ENCODE data around the gene LCTL.

Gene LCTL

GRCh38 chr15:66565741-66566144 is at the start of gene LCTL:
Gene LCTL (minus strand): TSS chr15:66565998. CDS start chr15:66565365, 633 bp downstream.
- no peak for DNase-seq

GRCh38 chr15:66614951-66615760 is 49.4 kb upstream of the LCTL start:
- no peak for DNase-seq

- no peak for DNase-seq
Observed at GRCh38 chr15:66614456-66614855, 48.7 kb upstream of the LCTL start.

GRCh38 chr15:66613743-66614142 is 47.9 kb upstream of the LCTL start:
- no peak for DNase-seq

GRCh38 chr15:66611257-66612053 is 45.7 kb upstream of the LCTL start:
- DNase-seq = no peak

GRCh38 chr15:66609876-66610275 is 44.1 kb upstream of the LCTL start:
- no peak for DNase-seq

GRCh38 chr15:66608881-66609280 is 43.1 kb upstream of the LCTL start:
- DNase-seq = no peak

GRCh38 chr15:66608159-66608558 is 42.4 kb upstream of the LCTL start:
- DNase-seq = no peak

- DNase-seq = no peak
Observed at GRCh38 chr15:66603301-66604179, 37.7 kb upstream of the LCTL start.

- no peak for DNase-seq
Observed at GRCh38 chr15:66601521-66601920, 35.7 kb upstream of the LCTL start.

- DNase-seq = no peak
Observed at GRCh38 chr15:66600240-66600627, 34.4 kb upstream of the LCTL start.

- no peak for DNase-seq
Observed at GRCh38 chr15:66599536-66600239, 33.9 kb upstream of the LCTL start.

- no peak for DNase-seq
Observed at GRCh38 chr15:66598095-66598815, 32.5 kb upstream of the LCTL start.

- no peak for DNase-seq
Observed at GRCh38 chr15:66595931-66596545, 30.2 kb upstream of the LCTL start.

- no peak for DNase-seq
Observed at GRCh38 chr15:66595332-66595731, 29.5 kb upstream of the LCTL start.

GRCh38 chr15:66594836-66595235 is 29.0 kb upstream of the LCTL start:
- no peak for DNase-seq

- no peak for DNase-seq
Observed at GRCh38 chr15:66594344-66594743, 28.5 kb upstream of the LCTL start.

- DNase-seq = no peak
Observed at GRCh38 chr15:66593219-66593780, 27.5 kb upstream of the LCTL start.

GRCh38 chr15:66592505-66593218 is 26.9 kb upstream of the LCTL start:
- no peak for DNase-seq

GRCh38 chr15:66591322-66591862 is 25.6 kb upstream of the LCTL start:
- no peak for DNase-seq
